GM18861 (cell line): ENCODE results near the gene CD7.

Source experiments
- ATAC-seq: cut with Tn5 transposase; IDR thresholded peaks from one replicate; pipeline ENCODE4 v1.9.1; 2021; ENCODE audit not compliant: unreplicated experiment

CD7 gene

DNA sequence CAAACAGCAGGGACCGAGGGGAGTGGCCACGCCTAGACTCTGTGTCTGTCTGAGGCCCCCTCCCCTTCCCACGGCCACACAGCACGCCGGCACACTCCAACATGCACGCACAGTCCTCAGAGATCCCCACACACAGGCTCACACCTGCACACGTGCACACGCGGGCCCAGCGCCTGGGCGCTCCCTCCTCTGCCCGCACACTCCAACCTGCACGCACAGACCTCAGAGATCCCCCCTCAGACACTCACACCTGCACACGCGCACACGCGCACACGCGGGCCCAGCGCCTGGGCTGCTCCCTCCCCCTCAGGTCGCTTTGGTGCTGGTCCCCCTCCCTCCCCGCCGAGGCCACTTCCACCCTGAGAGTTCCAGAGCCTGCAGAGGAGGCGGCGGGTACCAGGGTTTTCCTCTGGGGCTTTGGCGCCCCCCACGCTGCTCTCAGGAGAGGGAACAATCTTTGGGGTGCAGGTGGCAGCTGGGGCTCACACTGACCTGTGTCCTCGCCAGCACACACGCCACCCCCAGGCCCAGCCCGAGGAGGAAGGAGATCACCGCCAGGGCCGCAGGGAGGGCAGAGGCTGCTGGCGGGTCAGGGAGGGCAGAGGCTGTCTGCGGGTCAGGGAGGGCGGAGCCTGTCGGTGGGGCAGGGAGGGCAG is 1.6 kb downstream of the CD7 start:
- no peak for ATAC-seq

DNA sequence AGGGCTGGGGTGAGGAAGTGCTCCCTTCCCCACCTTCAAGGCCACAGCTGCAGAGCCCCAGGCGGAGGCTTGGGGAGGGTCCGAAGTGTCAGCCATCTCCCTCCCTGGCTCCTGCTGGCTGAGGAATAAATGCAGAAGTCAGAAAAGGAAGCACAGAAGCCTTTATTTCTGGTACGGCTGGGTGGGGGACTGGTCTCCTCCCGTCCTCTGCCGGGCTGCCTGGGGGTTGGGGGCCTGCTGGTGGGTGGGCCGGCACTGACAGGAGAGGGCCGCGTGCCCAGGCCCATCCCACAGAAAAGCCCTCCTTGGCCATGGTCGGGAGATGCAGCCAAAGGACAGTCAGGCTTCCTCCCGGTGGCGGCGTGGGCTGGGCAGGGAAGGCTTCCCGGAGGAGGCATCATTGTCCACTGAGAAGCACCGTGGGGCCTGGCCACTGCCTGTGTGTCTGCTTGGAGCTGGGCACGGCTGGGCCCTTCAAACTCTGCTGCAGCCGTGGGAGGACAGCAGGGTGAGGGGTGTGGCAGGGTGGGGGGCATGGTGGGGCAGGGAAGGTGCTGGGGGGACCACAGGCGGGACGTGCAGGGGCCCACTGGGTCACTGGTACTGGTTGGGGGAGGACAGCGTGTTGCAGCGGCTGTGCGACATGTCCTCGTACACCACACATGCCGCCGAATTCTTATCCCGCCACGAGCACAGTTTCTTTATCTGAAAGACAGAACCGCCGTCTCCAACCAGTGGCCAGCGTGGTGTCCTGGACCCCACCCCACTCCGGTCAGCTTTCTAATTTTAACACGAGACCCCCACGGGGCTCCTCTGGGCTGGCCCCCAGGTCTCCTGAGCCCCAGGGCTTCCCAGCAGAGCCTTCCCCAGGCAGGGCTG is 2.4 kb downstream of the CD7 start:
- no peak for ATAC-seq

DNA sequence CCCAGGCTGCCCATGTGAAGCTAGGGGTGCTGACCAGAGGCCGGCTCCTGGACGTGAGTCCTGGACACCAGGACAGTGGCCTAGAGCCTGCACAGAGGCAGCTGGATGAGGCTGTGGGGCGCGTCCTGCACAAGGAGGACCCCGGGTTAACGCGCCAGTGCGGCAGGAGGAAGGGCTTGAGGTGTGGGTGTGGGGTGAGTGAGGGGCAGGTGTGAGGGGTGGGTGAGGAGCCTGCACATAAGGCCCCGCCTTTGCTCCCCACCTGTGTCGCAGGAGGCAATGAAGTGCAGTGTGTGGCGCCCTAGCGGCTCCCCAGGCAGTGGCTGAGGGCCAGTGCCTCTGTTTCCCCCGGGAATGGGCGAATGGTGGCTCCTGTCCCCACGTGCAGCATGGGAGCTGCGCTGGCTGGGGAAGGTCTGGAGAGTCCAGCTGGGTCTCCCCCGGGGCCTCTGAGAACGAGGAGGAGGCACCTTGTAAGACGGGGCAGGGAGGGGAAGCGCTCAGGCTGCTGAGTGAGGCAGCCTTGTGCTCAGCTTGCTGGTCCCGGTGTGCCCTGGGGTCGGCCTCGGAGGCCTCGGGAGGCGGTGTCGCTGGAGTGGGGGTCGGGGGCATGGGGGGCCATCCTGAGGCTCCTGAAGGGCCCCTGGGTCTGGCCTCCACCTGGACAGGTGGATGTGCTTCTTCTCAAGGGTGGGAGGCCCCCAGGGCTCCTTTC is 3.2 kb downstream of the CD7 start:
- no peak for ATAC-seq

DNA sequence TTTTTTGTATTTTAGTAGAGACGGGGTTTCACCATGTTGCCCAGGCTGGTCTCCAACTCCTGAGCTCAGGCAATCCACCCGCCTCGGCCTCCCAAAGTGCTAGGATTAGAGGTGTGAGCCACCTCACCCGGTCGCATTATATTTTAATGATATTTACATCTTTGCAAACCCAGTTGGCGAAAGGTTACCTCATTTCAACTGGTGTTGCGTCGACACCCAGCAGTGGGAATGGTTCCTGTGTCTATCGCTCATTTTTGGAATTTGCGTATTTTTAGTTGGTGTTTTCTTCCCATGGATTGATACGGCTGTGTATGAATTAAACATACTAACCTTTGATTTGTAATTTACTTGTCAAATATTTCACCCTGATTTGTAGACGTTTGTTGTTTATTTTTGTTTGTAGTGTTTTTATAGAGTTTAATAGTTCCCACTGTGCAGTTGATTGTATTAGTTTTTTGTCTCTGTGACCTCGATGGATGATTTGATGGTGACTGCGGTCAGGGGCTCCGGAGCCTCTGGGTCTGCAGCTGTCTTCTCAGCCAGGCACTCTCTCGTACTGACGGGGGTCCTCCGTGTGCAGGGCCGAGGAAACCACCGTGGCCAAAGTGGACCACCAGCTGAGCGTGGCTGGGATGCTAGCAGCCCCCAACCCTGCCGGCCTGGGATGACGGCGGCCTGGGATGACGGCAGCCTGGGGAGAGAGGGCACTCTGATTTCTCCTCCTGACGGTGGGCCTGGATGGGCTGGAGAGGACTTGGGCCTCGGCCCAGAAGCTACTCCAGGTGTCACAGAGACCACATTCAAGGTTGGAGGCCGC is 4.0 kb downstream of the CD7 start:
- no peak for ATAC-seq

DNA sequence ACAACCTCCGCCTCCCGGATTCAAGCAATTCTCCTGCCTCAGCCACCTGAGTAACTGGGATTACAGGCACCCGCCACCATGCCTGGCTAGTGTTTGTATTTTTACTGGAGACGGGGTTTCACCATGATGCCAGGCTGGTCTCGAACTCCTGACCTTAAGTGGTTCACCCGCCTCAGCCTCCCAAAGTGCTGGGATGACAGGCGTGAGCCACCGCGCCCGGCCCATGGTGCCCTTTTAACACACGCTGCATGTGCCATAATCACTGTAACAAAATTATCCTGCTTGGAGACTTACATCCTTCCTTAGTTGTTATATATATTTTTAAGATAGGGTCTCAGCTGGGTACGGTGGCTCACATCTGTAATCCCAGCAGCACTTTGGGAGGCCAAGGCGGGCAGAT is 5.4 kb downstream of the CD7 start:
- ATAC-seq: no peak

DNA sequence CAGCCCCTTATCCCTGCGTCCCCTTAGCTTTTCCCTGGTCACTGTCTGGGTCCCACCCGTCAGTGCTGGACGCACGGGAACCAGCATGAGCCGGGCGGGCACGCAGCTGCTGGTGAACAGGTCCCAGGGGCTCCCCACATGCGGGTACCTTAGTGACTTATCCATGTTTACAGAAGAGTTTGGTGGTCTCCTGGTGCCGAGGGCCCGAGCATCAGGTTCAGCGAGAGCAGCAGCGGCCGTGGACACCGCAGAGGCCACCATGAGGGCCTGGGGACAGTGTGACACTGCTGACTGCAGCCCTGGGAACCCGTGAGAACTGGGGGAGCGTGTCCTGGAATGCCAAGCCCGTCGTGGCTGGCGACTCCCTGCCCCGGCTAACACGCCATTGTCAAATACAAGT is 6.5 kb downstream of the CD7 start:
- no peak for ATAC-seq

DNA sequence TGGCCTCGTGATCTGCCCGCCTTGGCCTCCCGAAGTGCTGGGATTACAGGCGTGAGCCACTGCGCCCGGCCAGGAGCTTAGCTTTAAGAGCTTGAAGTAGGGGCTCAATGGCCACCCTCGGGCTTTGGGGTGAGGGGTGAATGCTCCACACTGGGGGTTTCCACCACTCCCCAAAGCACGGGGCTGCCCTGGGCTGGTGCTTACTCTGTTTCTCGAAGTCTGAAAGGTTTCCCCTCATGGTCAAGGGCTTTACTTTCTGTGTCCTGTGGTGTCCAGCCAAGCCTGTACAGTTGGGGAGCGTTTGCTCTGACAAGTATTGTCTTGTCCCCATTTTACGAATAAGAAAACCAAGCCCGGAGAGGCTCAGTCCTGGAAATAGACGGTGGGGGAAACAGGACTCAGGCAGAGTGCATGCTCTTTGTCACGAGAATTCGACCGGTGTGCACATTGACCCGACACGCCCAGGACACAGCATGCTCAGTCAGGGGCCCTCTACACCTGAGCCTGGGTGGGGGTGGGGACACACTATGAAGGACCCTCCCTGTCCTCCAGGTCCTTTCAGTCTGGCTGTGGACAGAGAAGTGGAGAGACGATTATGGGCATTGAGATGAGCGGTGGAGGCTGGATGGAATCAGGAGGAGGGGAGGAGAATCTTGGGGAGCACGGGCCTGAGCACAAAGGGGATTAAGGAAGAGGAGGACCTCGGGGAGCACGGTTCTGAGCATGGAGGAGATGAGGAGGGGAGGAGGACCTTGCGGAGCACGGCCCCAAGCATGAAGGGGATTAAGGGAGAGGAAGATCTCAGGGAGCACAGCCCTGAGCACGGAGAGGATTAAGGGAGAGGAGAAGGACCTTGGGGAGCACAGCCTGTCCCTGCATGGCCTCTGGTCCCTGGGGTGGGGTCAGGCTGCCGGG is 7.5 kb downstream of the CD7 start:
- ATAC-seq: no peak

DNA sequence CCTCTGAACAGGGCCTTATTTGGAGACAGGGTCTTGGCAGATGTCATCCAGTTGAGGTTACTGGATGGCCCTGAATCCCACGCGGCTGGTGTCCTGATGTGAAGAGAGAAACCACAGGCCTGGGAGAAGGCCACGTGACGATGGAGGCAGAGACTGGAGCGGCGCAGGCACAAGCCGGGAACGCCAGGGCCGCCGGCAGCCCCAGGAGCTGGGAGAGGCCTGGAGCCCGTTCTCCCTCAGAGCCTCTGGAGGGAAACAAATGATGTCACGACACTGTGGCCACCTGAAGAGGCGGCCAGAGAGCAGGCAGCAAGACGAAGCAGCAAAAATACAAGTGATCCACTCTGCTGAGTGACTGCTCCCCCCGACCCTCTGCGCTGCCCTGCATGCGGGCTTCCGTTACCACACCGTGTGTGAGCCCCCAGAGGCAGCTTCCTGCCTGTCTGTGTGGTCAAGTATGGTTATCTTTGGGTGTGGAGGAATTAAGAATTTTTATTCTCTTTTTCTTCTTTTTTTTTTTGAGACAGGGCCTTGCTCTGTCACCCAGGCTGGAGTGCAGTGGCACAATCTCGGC is 11.6 kb downstream of the CD7 start:
- ATAC-seq: no peak

DNA sequence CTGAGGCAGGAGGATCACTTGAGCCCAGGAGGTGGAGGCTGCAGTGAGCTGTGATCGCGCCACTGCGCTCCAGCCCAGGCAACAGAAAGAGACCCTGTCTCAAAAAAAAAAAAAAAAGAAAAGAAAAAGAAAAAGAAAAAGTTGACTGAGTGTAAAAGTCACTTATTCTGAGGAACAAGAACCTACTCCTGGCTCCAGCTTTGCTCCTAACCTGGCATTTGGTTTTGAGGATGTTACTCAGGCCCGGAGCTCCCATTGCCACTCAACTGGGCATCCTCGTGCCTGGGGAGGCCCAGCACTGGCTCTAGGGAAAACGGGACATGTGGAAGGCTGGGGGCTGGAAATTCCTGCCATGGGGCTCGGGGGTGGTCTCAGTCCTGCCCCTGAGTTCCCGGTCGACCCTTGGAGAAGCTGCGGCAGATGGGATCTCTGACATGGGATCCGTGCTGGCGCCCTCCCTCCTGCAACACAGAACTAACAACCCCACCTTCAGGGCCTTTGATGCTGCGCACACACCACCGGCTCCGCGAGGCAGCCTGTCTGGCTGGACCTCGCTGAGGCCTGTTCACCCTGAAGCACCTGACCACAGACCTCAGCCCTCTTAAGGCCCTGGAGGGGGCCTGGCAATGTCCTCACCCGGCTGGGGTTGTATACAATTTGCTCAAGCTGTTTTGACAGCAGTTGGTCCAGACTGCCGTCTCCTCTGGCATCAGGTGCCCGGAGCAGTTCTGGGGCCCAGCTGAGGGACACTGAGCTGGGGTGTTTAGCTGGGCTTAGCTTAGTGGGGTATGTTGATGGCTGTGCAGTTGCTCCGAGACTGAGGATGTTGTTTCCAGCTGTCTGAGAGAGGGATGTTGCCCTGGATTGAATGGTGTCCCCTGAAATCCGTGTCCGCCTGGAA is 12.3 kb downstream of the CD7 start:
- ATAC-seq: no peak

DNA sequence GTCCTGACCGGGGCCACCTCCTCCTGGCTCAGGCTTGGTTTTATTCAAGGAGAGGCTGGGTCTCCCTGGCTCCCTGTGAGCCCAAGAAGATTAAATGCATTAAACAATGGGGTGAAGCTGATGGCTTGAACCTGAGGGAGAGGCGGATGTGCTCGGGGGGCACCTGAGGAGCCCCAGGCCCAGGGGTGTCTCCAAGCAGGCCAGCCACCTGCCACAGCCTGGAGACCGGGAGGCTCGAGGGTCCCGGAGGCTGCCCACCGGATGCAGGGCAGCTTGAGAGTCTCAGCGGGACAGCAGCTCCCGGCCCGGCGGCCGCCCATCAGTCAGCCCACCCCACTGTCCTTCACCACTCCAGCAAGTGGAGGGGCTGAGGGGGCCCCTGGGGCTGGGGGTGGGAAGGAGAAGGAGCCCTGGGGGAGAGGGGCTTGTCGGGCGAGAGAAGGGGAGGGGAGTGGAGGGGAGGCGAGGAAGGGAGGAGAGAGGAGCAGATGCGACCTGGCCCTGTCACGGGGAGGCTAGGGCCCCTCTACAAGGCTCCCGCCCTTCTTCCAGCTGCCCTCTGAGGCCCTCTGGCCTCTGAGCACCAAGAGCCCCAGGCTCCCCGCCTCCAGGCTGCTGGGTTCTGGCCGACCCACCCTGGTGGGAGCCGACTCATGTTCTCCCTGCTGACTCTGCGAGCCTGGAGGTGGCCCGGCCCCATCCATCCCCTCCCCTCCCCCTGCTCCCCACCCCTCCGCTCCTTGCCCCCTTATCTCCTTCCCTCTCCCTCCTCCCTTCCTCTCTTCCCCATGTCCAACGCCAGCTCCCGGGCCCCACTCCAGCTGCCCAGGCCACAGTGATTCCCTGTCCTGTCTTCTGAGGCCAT is 13.2 kb downstream of the CD7 start:
- no peak for ATAC-seq

DNA sequence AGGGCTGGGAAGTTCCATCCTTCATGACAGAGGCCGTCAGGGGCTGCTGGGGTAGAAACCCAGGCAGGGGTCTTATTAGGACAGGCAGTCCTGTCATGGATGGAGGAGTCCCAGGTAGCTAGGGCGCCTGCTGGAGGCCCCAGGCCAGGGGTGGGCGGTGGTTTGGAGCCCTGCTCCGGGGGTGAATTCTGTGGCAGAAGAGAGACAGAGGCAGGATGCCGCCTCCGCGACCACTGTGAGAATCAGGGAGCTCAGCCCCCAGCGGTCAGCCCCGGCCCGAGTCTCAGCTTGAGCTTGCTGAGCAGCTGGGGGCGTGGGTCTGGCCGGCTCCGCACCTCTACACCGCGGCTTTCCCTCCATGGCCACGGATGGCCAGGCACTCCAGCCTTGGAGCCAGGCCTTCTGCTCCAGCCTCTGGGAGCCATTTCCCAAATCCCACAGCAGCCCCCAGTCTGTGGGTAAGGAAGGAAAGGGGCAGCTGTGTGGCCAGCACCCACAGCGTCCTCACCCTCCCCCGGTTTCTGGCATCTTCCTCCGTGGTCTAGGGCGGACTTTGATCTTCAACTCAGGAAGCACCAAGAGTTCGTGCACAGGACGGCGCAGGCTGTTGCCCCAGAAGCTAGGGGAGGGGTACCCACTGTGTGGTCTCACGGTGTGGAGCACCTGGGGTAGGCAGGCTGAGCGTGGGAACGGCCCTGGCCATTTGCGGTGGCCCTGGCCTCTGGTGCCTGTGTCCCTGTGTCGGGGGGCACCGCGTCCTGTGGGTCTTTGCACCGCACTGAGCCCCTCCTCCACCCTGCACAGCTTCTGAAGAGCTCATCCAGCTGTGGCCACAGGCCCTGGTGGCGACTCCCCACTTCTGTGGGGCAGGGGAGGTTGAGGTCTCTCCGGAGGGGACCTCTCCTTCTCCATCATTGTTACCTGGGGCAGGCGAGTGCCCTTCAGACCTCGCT is 14.1 kb downstream of the CD7 start:
- no peak for ATAC-seq

DNA sequence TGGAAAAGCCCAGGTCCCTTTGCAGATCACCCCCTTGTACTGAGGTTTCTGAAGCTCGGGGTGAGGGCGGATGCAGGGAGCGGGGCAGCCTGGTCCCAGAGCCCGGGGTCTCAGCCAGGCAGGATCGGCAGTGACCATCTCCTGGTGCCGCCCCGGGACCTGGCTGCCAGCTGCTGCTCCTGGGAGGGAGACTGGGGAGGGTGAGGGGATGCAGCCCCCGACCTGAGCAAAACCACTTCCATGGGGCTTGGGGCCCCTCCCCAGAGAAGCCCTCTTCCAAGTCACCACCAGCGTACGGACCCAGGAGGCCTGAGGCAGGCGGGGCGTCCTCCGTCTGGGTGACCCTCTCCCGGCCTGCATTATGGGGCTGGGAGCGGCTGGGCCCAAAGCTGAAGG is 14.8 kb downstream of the CD7 start:
- no peak for ATAC-seq

DNA sequence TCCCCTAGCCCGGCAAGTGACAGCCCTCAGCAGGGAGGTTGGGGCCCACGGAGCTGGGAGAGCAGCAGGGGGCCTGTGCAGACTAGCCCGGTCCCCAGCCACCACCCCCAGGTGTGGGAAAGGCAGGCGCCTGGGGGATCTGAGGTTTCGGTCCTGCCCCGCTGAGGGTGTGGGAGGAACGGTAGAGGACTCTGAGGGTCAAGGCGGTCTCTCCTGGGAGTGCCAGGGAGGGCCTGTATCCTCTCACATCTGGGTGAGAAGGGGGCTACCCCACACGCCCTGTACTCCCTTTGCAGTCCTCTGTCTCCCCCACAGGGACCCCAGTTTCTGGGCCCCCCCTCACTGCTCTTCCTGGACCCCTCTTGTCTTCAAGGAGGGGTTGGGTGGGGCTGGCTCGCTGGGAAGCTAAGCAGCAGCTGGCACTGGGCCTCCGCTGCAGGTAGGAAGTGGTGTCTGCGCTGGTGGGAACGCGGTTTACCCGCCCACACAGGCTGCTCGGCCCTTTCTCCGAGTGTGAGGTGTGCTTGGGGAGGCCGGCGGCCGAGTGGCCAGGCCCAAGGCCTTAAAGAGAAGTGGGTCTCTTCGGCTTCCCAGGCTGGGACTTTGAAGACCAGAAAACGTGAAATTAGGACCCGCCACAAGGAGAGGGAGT is 15.4 kb downstream of the CD7 start:
- no peak for ATAC-seq

DNA sequence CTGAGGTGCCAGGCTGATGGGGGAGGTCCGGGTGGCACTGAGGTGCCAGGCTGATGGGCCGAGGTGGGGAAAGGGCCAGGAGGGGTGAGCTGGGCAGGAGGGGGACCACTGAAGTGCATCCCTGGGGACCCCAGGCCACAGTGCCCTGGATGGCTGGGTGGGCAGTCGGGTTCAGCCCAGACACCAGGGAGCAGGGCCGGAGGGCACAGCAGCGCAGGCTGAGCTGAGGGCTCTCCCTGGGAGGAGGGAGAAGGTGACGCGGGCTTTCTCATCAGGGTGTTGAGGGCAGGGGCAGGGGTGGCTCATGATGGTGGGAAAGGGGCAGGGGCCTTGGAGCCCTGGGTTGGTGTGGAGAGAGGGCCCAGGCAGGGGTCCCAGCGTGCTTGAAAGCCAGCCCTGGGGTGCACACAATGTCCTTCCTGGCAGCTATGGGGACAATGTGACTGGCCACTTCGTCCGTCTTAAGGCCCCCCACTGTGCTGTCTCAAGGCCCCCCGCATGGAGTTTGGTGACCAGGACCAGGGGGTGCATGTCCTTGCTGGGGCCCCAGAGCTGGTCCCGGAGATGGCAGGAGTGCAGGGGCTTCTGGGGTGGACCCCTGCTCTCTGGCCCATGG is 16.0 kb downstream of the CD7 start:
- no peak for ATAC-seq

DNA sequence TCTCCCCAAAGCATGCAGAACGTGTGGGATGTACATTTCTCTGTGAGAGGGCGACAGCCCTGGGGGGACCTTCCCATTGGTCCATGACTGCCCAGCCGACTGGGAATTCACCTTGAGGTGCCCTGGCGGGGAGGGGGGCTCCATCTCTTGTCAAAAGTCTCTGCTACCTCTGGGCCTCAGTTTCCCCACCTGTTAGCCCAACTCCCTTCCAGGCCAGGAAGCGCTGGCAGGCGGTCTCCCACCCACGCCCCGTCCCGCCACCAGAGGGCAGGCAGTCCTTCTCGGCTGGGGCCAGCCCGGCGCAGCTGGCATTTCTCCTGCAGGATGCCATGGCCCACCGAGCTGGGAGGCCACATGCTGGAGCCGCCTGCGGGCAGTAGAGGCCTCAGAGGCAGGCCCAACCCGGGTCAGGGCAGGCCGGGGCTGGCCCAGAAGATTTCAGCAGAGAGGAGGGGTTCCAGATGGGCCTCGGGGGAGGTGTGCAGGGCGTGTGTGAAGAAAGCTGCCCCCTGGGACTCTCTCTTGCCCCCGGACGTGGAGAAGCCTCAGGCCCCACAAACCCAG is 16.6 kb downstream of the CD7 start:
- no peak for ATAC-seq
